SK-N-MC (cell line): ENCODE results near the gene AP2B1.

Source experiments
- EZH2 ChIP-seq: fragments of 200-600 bp; sonication (generic); IDR thresholded peaks from one replicate; pipeline ENCODE4 v1.6.1; 2017; ENCODE audit warnings: antibody characterized with exemption
- FOXP2 ChIP-seq: optimal IDR thresholded peaks from 2 replicates; pipeline ENCODE3; 2011; ENCODE audit warnings: mild to moderate bottlenecking, moderate library complexity; ENCODE audit not compliant: insufficient read depth; ENCODE audit errors: extremely low read length, control extremely low read depth
- POLR2AphosphoS5 ChIP-seq: IDR thresholded peaks from 2 replicates; pipeline ENCODE4 v1.6.1; 2012; ENCODE audit warnings: mild to moderate bottlenecking, low read depth, low read length, borderline replicate concordance

DNA sequence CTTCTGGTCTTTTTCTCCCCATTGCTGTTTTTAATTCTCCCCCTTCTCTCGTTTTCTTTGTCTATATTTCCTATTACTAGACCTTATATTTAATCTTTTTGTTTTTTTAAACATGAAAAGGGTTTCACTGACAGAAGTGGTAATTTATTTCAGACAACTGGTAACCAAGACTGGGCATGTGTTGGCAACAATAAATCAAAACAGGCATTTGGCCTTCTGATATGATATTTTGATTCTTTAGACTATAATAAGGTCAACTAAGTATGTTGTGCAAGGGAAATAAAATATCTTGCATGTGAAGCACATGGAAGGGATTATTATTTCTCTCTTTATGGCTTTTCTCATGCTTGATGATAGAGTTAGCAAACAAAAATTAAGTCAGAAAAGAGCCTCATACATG, 34.6 kb downstream of the AP2B1 start:
- TF ChIP-seq POLR2AphosphoS5 (no peak), EZH2 (no peak), FOXP2 (no peak)
